ENCODE measurements around the gene STK32A. TPM values are rescaled to one million over a fixed set of nuclear protein-coding genes. Genes with fewer than 3 reads are reported as not detected.

Gene STK32A
- 37.9 and 41.2 TPM in 2 replicates for total RNA-seq (2014; rRNA removed; shearing (Covaris generic))
- polyA plus RNA-seq (2015; cell fraction: cytosol; rRNA removed): 23.2 and 32.3 TPM in 2 replicates
- 101 and 109 TPM in 2 replicates for polyA plus RNA-seq (2015; cell fraction: nucleus; rRNA removed)

DNA sequence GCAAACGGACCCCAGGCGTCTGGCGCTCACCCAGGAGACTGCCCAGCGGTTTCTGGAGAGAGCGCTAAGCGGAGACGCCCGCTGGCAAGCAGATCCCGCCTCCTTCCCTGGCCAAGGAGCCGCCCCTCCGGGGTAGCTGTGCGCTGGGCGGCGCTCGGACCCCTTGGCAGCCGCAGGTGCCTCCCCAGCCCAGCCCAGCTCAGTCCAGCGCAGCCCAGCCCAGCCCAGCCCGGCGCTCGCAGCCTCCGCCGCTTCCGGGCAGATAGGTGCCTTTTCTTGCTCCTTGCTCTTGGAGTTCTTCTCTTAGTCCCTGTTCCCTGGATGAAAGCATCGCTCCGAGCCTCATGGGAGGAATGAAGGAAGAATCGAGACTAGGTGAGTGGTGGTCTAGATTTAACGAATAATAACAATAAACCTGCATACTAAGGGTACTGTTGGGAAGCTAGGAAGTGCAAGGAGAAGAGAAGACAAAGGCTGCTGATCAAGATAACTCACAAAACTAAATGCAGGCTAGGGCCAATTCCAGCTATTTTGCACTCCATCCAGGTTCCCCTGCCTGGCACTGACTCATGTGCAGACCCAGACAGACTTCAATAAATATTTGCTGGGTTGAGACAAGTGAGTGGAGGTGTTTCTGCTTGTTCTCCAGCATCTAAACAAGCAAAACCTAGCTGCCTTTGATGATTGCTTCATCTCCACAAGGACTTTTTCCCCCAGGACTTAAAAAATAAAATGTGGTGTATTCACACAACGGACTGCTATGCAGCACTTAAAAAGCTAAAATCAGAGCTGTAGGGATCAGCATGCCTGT, at the start of gene STK32A:
STK32A (plus strand) TSS at position 202 of the 811 bp plus-strand sequence. CDS start 4,609 bp downstream, outside the sequence.
- DNase-seq (ENCODE audit: low read depth, low spot score): peak; percentile 87
- in situ Hi-C loops (cut with HindIII; ENCODE audit: low pct_unique_long_range_greater_than_20kb, low sequenced_read_pairs): no loop called here

DNA sequence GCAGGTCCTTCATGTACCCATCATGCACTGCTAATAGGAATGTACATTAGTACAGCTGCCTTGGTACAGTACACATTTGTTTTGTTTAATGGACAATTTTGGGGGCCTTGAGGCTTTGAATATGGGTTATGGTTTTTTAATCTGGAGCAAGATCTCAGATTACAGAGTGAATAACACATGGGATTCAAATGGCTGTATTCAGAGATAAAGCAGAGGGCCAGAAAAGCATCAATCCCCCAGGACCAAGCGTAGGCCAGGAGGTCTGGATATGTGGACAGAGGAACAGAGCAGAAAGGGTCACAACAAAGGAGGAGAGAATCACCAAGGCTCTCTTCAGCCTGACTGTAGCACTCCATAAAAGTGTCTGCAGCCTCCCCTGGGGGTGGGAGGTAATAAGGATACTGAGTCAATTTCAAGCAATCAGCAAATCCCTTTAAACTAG, 47.7 kb upstream of the STK32A start:
- in situ Hi-C loops (cut with HindIII; ENCODE audit: low pct_unique_long_range_greater_than_20kb, low sequenced_read_pairs): no loop called here

DNA sequence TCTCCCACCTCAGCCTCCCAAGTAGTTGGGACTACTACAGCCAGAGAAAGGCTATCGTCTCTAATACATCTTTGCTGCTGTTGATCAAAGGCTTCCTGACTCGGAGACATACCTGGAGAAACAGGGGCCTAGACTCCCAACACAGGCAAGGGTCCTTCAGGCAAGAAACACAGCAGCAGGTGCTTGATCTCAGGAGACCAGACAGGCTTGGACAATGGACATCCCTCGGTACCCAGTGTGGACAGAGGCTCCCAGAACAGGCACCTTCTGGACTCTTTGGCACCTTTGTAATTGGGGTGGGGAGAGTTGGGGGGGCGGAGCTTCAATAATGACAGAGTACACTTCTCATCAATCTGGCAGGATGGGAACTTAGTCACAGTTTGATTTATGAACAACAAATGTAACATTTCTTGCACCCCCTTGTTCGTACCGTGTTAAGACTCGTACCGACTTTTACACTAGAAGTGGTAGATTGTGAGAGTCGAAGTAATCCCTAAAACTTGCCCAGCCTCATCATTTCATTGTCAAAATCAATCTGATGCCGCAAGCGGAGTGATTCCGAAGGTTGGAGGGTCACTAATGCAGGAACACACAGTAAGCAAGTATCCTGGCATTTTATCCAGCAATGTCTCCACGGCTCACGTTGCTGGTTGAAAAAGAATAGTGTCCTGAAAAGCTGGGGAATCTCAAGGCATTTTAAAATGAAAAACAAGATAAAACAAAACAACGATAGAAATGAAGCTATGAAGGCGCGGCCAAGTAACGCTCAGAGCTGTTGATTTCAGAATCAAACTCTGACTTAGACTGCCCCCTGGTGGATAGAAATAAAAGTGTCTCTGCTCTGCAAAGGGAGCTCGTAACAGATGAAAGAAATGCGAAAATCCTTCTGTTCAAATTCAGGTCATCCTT, 46.4 kb upstream of the STK32A start:
- in situ Hi-C loops (cut with HindIII; ENCODE audit: low pct_unique_long_range_greater_than_20kb, low sequenced_read_pairs): no loop called here
- peak; percentile 80 for DNase-seq (ENCODE audit: low read depth, low spot score)

More for the DNA sequence above, 47.7 kb upstream of the STK32A start:
- no peak for DNase-seq (ENCODE audit: low read depth, low spot score)

GRCh38 chr5:147189109-147189424, 45.8 kb upstream of the STK32A start:
- in situ Hi-C loops (cut with HindIII; ENCODE audit: low pct_unique_long_range_greater_than_20kb, low sequenced_read_pairs): no loop called here
- no peak for DNase-seq (ENCODE audit: low read depth, low spot score)

DNA sequence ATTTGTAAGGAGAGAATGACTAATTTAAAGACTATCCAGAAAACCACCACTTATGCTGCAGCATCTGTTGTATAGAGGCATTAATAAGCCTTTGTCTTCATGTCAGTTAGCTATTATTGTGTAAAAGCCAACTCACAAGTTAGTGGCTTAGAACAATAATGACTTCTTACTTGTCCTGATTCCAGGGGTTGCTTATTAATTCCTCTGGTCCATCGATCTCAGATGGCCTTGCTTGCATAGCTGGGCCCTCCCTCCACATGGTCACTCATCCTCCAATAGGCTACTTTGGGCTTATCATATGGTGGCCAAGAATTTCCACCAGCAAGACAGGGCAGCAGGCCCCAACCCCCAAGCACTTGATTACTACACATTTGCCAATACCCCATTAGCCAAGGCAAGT, 44.5 kb upstream of the STK32A start:
- in situ Hi-C loops (cut with HindIII; ENCODE audit: low pct_unique_long_range_greater_than_20kb, low sequenced_read_pairs): no loop called here
- DNase-seq (ENCODE audit: low read depth, low spot score): peak; percentile 37

- in situ Hi-C loops (cut with HindIII; ENCODE audit: low pct_unique_long_range_greater_than_20kb, low sequenced_read_pairs): no loop called here
- no peak for DNase-seq (ENCODE audit: low read depth, low spot score)
Measured at GRCh38 chr5:147193123-147193522, 41.7 kb upstream of the STK32A start.

- no peak for DNase-seq (ENCODE audit: low read depth, low spot score)
- in situ Hi-C loops (cut with HindIII; ENCODE audit: low pct_unique_long_range_greater_than_20kb, low sequenced_read_pairs): no loop called here
Measured at GRCh38 chr5:147200004-147200403, 34.8 kb upstream of the STK32A start.

- in situ Hi-C loops (cut with HindIII; ENCODE audit: low pct_unique_long_range_greater_than_20kb, low sequenced_read_pairs): no loop called here
- DNase-seq (ENCODE audit: low read depth, low spot score): no peak
Measured at GRCh38 chr5:147203213-147203612, 31.6 kb upstream of the STK32A start.

DNA sequence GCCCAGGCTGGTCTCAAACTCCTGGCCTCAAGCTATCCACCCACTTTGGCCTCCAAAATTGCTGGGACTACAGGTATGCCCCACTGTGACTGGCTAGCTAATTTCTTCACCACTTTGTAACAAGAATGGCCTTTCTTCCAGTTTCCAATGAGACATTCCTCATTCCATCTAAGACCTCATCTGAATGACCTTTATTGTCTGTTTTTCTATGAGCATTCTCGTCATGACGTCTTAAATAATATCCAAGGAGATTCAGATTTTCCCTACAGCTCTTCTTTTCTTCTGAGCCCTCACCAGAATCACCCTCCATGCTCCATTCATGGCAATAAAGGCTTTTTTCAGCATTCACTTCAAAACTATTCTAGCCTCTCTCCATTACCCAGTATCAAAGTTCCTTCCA, 30.2 kb upstream of the STK32A start:
- in situ Hi-C loops (cut with HindIII; ENCODE audit: low pct_unique_long_range_greater_than_20kb, low sequenced_read_pairs): no loop called here
- DNase-seq (ENCODE audit: low read depth, low spot score): peak; percentile 94

GRCh38 chr5:147208134-147208533, 26.7 kb upstream of the STK32A start:
- in situ Hi-C loops (cut with HindIII; ENCODE audit: low pct_unique_long_range_greater_than_20kb, low sequenced_read_pairs): no loop called here
- peak; percentile 96 for DNase-seq (ENCODE audit: low read depth, low spot score)

DNA sequence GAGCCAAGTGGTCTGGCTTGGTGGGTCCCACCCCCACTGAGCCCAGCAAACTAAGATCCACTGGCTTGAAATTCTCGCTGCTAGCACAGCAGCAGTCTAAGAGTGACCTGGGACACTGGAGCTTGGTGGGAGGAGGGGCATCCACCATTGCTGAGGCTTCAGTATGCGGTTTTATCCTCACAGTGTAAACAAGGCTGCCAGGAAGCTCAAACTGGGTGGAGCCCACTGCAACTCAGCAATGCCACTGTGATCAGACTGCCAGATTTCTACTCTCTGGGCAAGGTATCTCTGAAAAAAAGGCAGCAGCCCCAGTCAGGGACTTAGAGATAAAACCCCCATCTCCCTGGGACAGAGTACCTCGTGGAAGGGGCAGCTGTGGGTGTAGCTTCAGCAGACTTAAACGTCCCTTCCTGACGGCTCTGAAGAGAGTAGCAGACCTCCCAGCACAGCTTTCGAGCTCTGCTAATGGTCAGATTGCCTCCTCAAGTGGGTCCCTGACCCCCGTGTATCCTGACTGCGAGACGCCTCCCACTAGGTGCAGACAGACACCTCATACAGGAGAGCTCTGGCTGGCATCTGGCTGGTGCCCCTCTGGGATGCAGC, 18.2 kb upstream of the STK32A start:
- DNase-seq (ENCODE audit: low read depth, low spot score): peak; percentile 22
- in situ Hi-C loops (cut with HindIII; ENCODE audit: low pct_unique_long_range_greater_than_20kb, low sequenced_read_pairs): no loop called here

- in situ Hi-C loops (cut with HindIII; ENCODE audit: low pct_unique_long_range_greater_than_20kb, low sequenced_read_pairs): no loop called here
Measured at GRCh38 chr5:147223343-147223742, 11.5 kb upstream of the STK32A start.

GRCh38 chr5:147223948-147224791, 10.7 kb upstream of the STK32A start:
- peak; percentile 77 for DNase-seq (ENCODE audit: low read depth, low spot score)
- in situ Hi-C loops (cut with HindIII; ENCODE audit: low pct_unique_long_range_greater_than_20kb, low sequenced_read_pairs): no loop called here

More at GRCh38 chr5:147223343-147223742, 11.5 kb upstream of the STK32A start:
- peak; percentile 36 for DNase-seq (ENCODE audit: low read depth, low spot score)

GRCh38 chr5:147225938-147226337, 8.9 kb upstream of the STK32A start:
- DNase-seq (ENCODE audit: low read depth, low spot score): no peak
- in situ Hi-C loops (cut with HindIII; ENCODE audit: low pct_unique_long_range_greater_than_20kb, low sequenced_read_pairs): no loop called here

GRCh38 chr5:147226512-147226911, 8.3 kb upstream of the STK32A start:
- in situ Hi-C loops (cut with HindIII; ENCODE audit: low pct_unique_long_range_greater_than_20kb, low sequenced_read_pairs): no loop called here
- no peak for DNase-seq (ENCODE audit: low read depth, low spot score)

- in situ Hi-C loops (cut with HindIII; ENCODE audit: low pct_unique_long_range_greater_than_20kb, low sequenced_read_pairs): no loop called here
- no peak for DNase-seq (ENCODE audit: low read depth, low spot score)
Measured at GRCh38 chr5:147234239-147234824, 494 bp upstream of the STK32A start.

Measured in SK-MEL-5 (cell line).